Breast epithelium (tissue), 4 donors: ENCODE results near the gene SLX4. TPM values are rescaled to one million over a fixed set of nuclear protein-coding genes. Genes with fewer than 3 reads are reported as not detected.
A peak's percentile ranks its signal among the peaks of the same experiment; 100 is the strongest.

ENCODE experiments used
- DNase-seq, 2 donors: peaks; one replicate each; pipeline ENCODE4 v3.0.0-alpha.2; 2019; ENCODE audit warnings: low spot score in 2 of 2
- H3K27ac ChIP-seq, 2 donors: fragments of 200-600 bp; sonication (generic) in 1 of 2; one replicate each; pipeline ENCODE4 v1.5.1; 2016 to 2019; ENCODE audit warnings: mild to moderate bottlenecking in 1 of 2
- H3K27me3 ChIP-seq, 2 donors: fragments of 200-600 bp; sonication (generic) in 1 of 2; one replicate each; pipeline versions ENCODE4 v1.5.1 to v1.6.0; 2017 to 2019; ENCODE audit warnings: control low read depth in 1 of 2, mild to moderate bottlenecking in 1 of 2
- H3K36me3 ChIP-seq: fragments of 200-600 bp; one replicate; pipeline ENCODE4 v1.5.1; 2019
- H3K4me1 ChIP-seq, 2 donors: fragments of 200-600 bp; sonication (generic); one replicate each; pipeline ENCODE4 v1.5.1; 2016 to 2019; ENCODE audit warnings: control low read depth in 1 of 2
- H3K4me3 ChIP-seq, 3 donors: fragments of 200-600 bp; sonication (generic); 1 replicate in 2 of 3; 2 replicates in 1 of 3; pipeline ENCODE4 v1.5.1; 2016 to 2019; ENCODE audit warnings: mild to moderate bottlenecking in 3 of 3, moderate library complexity in 2 of 3
- H3K9me3 ChIP-seq, 2 donors: fragments of 200-600 bp; sonication (generic) in 1 of 2; one replicate each; pipeline ENCODE4 v1.5.1; 2016 to 2019; ENCODE audit warnings: control low read depth in 1 of 2
- POLR2A ChIP-seq: fragments of 450-650 bp; IDR thresholded peaks from one replicate; pipeline ENCODE4 v1.6.1; 2016; ENCODE audit warnings: antibody characterized with exemption, mild to moderate bottlenecking, moderate library complexity
- POLR2AphosphoS5 ChIP-seq, 3 donors: sonication (generic); formaldehyde crosslinking; IDR thresholded peaks; one replicate each; pipeline ENCODE4 v1.6.1; 2017; ENCODE audit warnings: antibody characterized with exemption in 3 of 3
- intact Hi-C: fragments of 100-400 bp; cut with DNase I; formaldehyde crosslinking; loops from one replicate; pipeline ENCODE4 v1.15.1; 2023; ENCODE audit warnings: low total_unique reads
- total RNA-seq, 3 donors: library from RNA; depleted of rRNA; stranded (reverse); fragments of >200 nt; gene quantifications; one replicate each; pipeline ENCODE4 v1.1.0, GENCODE V29; 2016
- TF ChIP-seq, protein P1 (sequence below), 3 donors: fragments of 450-650 bp; IDR thresholded peaks; one replicate each; pipeline ENCODE4 v1.5.1; 2016 to 2017; ENCODE audit warnings: antibody characterized with exemption in 3 of 3, mild to moderate bottlenecking in 3 of 3, moderate library complexity in 3 of 3

Gene SLX4
- total RNA-seq, 3 donors from 2014 or later = 3.0 to 4.3 (median 3.7) TPM

DNA sequence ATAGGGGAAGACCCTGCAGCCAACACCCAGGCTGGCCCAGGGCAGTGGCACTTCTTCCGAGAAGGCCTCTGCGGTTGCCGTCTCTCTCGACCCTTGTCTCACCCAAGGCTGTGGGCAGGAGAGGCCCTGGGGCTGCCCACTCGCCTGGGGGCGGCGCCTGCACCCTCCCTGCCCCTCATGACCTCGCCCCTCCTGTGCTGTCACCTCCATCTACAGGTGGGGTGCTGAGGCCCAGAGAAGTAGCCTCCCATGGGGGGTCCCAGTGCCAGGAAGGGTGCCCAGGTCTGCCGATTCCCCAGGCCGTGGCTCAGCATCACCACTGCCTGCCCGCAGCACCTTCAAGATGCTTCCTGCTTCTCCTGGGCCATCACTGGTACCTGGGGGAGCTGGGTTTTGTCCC, 35.2 kb downstream of the SLX4 start:
- no peak for DNase-seq
- H3K9me3 ChIP-seq = no peaks in the 10 kb centered on the region
- TF ChIP-seq POLR2AphosphoS5 (IDR thresholded peaks at IDR 0.05) (no peak), POLR2A (no peak)
- TF ChIP-seq, protein P1, sequence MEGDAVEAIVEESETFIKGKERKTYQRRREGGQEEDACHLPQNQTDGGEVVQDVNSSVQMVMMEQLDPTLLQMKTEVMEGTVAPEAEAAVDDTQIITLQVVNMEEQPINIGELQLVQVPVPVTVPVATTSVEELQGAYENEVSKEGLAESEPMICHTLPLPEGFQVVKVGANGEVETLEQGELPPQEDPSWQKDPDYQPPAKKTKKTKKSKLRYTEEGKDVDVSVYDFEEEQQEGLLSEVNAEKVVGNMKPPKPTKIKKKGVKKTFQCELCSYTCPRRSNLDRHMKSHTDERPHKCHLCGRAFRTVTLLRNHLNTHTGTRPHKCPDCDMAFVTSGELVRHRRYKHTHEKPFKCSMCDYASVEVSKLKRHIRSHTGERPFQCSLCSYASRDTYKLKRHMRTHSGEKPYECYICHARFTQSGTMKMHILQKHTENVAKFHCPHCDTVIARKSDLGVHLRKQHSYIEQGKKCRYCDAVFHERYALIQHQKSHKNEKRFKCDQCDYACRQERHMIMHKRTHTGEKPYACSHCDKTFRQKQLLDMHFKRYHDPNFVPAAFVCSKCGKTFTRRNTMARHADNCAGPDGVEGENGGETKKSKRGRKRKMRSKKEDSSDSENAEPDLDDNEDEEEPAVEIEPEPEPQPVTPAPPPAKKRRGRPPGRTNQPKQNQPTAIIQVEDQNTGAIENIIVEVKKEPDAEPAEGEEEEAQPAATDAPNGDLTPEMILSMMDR (IDR thresholded peaks at IDR 0.05) = no peak
- no peaks in the 10 kb centered on the region for H3K27me3 ChIP-seq
- H3K4me1 ChIP-seq = no peaks in the 10 kb centered on the region
- intact Hi-C loops = no loop called here
- no peak overlapping the region for H3K27ac ChIP-seq
- no peaks in the 10 kb centered on the region for H3K36me3 ChIP-seq
- H3K4me3 ChIP-seq = peak overlapping the region in 2 of 3 donors; percentile 1 to 13

DNA sequence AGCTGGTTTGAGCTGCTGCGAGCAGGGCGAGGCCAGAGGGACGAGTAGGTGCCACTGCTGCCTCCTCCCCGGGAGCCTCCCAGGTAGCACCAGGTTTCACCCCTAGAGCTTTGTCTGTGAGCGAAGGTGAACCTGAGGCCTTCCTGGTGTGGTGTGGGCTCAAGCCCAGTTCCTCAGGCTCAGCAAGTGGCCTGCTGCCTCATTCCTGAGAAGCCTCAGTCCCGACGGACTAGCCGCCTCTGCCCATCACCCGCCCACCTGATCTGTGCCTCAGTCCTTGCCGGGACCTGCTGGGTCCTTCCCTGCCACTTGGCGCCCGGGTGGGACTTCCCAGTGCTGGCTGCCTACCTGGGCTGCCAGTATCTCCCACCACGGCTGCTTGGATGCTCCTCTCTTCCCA, 35.9 kb downstream of the SLX4 start:
- Histone ChIP-seq H3K4me3 (no peak overlapping the region), H3K27me3 (no peaks in the 10 kb centered on the region), H3K9me3 (peaks cover under 1 to 7% of the 10 kb centered on the region in 2 donors), H3K27ac (no peak overlapping the region), H3K4me1 (no peaks in the 10 kb centered on the region), H3K36me3 (no peaks in the 10 kb centered on the region)
- intact Hi-C loops = no loop called here
- DNase-seq = no peak
- TF ChIP-seq POLR2AphosphoS5 (IDR thresholded peaks at IDR 0.05) (no peak), POLR2A (no peak)
- TF ChIP-seq, protein P1 (IDR thresholded peaks at IDR 0.05) = no peak

DNA sequence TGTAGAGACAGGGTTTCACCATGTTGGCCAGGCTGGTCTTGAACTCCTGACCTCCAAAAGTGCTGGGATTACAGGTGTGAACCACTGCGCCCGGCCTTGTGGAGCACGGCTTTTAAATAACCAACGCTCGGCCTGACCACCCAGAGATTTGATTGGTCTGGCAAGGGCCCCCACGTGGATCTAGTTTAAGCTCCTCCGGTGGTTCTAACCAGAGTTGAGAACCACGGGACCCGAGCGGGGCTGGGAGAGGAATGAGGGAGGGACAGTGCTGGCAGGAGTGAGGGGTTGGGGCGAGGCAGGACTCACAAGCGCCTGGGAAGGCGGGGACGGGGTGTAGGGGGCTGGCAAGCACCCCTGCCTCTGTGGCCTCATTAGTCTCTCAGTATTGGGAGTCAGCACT, 37.2 kb downstream of the SLX4 start:
- no peaks in the 10 kb centered on the region for H3K27me3 ChIP-seq
- no peak for DNase-seq
- H3K9me3 ChIP-seq = peaks cover 4 to 10% of the 10 kb centered on the region in 2 donors
- intact Hi-C loops = no loop called here
- H3K27ac ChIP-seq = no peak overlapping the region
- H3K4me1 ChIP-seq = no peaks in the 10 kb centered on the region
- no peak overlapping the region for H3K4me3 ChIP-seq
- no peak for TF ChIP-seq POLR2AphosphoS5 (IDR thresholded peaks at IDR 0.05)
- TF ChIP-seq POLR2A = no peak
- TF ChIP-seq, protein P1 (IDR thresholded peaks at IDR 0.05) = no peak
- no peaks in the 10 kb centered on the region for H3K36me3 ChIP-seq

DNA sequence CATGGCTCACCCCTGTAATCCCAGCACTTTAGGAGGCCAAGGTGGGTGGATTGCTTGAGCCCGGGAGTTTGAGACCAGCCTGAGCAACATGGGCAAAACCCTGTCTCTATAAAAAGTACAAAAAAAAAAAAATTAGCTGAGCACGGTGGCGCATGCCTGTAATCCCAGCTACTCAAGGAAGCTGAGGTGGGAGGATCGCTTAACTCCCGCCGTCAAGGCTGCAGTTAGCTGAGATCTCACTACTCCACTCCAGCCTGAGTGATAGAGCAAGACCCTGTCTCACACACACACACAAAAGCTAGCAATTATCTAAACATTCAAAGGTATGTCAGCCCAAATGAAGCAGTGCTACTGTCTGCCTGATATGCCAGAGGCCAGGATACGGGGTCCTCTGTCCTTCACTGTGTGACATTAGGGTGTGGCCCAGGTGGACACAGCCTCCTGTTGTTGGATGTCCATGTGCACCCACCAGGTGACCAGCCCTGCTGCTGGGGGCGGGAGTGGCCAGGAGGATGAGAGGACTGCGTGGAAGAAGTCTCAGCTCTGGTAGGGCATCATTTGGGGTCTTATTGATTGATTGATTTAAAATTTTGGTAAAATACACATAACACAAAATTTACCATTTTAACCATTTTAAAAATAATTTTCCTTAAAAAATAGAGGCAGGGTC, 38.1 kb downstream of the SLX4 start:
- H3K27ac ChIP-seq = no peak overlapping the region
- no peak overlapping the region for H3K4me3 ChIP-seq
- DNase-seq = no peak
- H3K9me3 ChIP-seq = peaks cover 4 to 10% of the 10 kb centered on the region in 2 donors
- no peaks in the 10 kb centered on the region for H3K27me3 ChIP-seq
- TF ChIP-seq POLR2A = no peak
- TF ChIP-seq, protein P1 (IDR thresholded peaks at IDR 0.05) = no peak
- no peak for TF ChIP-seq POLR2AphosphoS5 (IDR thresholded peaks at IDR 0.05)
- H3K4me1 ChIP-seq = no peaks in the 10 kb centered on the region
- H3K36me3 ChIP-seq = no peaks in the 10 kb centered on the region
- intact Hi-C loops = no loop called here

DNA sequence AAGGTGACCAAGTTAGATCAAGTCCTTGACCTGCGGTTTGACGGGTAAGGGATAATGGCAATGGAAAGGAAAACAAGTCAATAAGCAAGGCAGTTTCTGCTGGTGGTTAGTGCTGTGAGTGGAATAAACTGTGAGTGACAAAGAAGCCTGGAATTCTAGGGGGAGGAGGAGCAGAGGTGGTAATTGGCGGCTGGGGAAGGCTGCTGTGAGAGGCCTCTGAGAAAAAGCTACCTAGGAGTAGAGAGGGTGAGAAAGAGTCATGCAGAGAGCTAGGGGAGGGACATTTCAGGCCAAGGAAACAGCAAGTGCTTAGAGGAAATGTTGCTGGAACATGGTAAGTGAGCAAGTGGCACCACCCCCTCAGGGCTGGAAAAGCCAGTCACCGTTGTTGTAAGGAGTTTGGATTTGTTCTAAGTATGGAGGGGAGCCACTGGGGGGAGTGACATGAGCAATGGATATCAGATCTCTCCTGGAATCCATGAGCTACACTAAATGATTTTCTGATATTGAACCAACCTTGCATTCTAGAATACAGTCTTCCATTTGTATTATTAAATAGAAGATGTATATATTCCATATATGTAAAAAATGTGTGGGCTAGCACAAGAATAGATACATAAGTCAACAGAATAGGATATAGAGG, 40.9 kb downstream of the SLX4 start:
- TF ChIP-seq POLR2A (no peak), POLR2AphosphoS5 (IDR thresholded peaks at IDR 0.05) (no peak)
- TF ChIP-seq, protein P1 (IDR thresholded peaks at IDR 0.05) = no peak
- DNase-seq = no peak
- intact Hi-C loops = no loop called here

More for the DNA sequence above, 40.9 kb downstream of the SLX4 start:
- Histone ChIP-seq H3K36me3 (no peaks in the 10 kb centered on the region), H3K27me3 (no peaks in the 10 kb centered on the region), H3K4me3 (no peak overlapping the region), H3K27ac (no peak overlapping the region), H3K9me3 (peaks cover 4 to 10% of the 10 kb centered on the region in 2 donors), H3K4me1 (no peaks in the 10 kb centered on the region)
